PC-9 (cell line): ENCODE measurements around the gene FOXO3.

Experiments used
- EZH2 ChIP-seq: fragments of 200-600 bp; sonication (generic); IDR thresholded peaks from 2 replicates; pipeline ENCODE4 v1.8.0; 2017; ENCODE audit warnings: antibody characterized with exemption, low read depth
- TF ChIP-seq, protein P1 (sequence below): fragments of 200-600 bp; sonication (generic); conservative IDR thresholded peaks from 2 replicates; pipeline ENCODE4 v1.6.1; 2017; ENCODE audit warnings: mixed run types, antibody characterized with exemption, mild to moderate bottlenecking, moderate library complexity

DNA sequence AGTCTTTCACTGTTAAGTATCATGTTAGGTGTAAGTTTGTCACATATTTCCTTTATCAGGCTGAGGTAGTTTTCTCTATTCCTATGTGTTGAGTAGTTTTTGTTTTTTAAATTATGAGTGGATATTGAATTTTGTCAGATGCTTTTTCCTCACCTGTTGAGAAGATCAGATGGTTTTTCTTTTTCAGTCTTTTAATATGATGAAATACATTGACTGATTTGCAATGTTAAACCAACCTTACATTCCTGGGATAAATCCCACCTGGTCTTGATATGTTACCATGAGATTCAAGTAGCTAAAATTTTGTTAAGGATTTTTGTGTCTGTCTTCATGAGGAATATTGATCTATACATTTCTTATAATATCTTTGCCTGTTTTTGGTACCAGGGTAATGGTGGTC lies 52.1 kb downstream of the FOXO3 start:
- no peak for TF ChIP-seq EZH2
- TF ChIP-seq, protein P1, sequence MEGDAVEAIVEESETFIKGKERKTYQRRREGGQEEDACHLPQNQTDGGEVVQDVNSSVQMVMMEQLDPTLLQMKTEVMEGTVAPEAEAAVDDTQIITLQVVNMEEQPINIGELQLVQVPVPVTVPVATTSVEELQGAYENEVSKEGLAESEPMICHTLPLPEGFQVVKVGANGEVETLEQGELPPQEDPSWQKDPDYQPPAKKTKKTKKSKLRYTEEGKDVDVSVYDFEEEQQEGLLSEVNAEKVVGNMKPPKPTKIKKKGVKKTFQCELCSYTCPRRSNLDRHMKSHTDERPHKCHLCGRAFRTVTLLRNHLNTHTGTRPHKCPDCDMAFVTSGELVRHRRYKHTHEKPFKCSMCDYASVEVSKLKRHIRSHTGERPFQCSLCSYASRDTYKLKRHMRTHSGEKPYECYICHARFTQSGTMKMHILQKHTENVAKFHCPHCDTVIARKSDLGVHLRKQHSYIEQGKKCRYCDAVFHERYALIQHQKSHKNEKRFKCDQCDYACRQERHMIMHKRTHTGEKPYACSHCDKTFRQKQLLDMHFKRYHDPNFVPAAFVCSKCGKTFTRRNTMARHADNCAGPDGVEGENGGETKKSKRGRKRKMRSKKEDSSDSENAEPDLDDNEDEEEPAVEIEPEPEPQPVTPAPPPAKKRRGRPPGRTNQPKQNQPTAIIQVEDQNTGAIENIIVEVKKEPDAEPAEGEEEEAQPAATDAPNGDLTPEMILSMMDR = no peak
